Measurements from ENCODE around the gene SP3.

Gene SP3

DNA sequence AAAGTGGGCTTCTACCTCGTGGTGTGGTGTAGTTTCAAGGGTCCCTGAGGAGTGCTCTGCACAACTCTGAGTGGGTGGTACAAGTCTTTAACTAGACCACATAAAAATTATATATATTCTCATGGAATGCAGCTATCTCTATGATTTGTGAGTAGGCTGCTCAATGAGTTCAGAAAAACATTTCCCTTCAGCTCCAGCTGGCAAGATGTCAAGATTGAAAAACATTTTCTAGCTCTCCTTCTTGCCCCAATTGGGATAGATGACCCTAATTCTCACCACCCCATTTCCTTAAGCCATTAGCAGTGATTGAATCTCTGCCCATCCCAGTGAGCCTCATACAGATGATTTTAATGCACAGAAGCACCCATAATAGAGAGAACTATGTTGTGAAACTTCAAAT, 28.3 kb upstream of the SP3 start:
- DNase-seq, result no peak

DNA sequence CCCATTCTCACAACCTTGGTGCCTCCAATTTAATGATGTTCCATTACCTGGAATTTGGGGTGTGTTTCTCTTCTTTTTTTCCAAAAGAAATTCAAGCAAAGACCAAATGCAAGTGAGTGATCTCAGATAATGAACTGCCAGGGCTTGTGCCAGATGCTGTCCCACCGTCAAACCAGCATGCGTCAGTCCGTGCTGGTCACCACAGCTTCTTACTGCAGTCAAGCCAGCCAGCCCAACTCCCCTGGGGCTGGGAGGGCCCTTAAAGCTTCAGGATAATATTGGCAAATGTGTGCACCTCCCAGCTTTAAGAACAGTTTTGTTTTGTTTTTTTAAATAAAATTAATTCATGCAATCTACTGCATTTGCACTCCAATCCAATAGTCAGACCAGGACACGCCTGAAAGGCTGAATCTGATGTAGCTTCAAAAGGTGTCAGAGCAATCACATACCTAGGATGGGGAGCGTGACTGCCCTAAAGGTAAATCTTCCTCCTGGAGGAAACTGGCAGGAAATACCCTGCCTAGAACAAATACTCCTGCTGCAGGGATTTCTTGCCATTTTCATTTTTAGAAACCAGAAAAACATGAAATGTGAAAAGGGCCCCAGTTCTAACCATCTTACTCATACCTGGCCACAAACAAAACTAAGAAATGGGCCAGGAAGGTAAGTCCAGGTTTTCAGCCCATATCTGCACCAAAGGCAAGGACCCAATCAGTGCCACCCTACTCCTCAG, 26.8 kb upstream of the SP3 start:
- DNase-seq, result no peak

DNA sequence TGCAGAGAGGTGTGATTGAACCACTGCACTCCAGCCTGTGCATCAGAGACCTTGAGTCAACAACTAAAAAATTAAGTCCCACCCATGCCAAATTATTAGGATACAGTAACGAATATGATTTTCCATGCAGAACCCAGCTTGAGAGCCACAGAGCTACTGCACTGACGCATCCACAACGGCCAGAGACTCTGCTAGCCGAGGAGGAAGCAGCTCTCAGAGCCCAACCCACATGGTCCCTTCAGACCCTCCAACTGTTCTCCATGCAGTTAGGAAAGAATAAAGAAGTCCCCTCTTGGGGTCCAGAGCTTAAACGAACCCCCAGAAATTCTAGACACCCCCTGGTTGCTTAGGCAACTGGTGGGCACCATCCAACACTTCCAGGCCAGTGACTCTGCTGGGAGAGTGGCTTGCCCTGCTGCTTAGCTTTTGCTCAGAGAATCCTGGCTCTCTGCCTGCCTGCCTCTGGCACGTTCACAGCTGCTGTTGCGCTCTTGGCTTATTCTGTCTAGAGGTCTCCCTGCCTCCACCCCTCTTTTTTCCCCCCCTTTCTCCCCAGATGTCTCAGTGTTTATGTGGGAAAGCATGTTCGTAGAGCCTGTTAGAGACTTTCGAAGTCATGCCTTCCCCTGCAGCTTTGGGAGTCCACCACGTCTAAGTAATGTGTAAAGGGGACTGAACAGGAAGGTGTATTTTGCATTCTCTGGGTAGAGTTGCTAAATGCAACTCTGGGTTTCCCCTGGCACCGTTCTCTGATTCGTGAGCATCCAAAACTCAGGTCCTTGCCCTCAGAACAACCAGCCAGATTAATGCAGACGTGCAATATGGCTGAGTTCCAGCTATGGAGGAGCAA, 26.0 kb upstream of the SP3 start:
- no peak for DNase-seq

DNA sequence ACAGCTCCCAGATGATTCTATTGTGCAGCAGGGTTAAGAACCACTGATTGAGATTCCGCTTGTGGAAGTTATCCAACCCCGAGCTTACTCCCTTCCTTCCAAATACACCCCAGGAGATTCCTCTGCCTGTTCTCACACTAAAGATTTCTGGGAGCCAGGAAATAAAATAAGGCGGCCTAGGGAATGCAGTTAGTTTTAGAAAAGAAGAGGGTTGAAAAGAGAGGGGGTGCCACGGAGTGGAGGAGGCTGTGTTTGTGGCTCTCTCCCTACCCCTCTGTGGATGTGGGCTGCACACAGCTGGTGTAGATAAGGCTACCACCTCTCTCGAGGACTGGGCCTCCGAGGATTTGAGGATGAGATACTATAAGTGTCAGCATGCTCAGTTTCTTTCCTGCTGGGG, 25.1 kb upstream of the SP3 start:
- no peak for DNase-seq

DNA sequence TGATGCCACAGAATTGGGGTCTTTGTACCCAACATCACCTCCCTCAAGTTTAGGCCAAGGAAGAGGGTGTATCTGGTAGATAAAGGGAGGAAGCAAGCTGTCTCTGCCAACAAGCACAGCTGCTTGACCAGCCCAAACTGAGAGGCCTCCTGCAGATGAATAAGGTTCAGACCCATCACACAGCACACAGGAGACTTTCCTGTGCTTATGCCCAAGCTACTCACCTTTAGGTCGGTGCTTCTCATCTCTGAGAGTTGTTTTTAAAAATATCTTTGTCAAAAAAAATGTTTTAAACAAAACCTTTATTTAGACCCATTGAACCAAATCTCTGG, 24.7 kb upstream of the SP3 start:
- no peak for DNase-seq

DNA sequence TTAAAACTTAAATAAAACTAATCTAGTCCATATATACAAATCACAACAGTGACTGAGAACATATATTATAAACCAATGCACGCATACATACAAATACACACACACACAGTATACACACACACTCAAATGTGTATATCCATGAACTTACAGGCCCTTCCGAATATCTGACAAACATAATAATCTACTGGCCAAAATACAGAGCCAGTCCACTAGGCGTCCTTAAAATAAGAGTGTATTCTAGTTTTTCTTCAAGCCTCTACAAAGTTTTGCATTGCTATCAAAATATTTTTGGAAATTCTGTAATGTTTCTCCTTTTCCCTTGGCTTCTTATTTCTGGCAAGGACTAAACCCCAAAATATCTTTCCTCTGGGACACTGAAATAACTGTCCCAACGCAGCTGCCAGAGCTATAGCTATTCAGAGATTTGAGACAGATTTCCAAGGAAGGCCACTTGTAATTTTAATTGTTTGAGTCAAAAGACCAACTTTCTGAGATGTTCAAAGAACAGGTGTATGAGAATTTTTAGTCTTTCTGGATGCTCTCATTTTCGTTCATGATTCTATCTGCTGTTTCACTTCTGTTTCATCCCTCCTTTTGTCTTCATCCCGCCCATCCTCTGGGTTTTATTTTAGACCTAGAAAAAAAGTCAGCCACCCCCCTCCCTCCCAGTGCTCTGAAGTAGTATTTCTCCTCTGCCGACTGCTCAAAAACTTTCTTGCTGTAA, 24.1 kb upstream of the SP3 start:
- no peak for DNase-seq

DNA sequence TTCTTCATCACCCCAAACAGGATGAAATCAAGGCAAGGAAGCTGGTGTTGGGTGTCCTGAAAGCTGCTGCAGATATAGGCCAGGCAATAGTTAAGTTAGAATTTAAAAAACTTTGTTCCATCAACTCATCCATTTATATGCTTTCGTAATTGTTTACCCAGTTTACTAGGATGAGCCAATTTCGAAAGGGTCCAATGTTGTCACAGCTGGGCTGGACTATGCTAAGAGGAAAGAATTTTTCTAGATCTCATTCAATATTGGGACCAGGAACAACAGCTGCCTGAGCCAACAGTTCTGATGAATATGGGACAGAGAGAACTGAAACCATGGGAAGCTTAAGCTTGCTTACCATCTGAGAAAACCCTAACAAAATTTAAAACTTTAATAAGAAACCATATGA, 21.6 kb upstream of the SP3 start:
- no peak for DNase-seq

DNA sequence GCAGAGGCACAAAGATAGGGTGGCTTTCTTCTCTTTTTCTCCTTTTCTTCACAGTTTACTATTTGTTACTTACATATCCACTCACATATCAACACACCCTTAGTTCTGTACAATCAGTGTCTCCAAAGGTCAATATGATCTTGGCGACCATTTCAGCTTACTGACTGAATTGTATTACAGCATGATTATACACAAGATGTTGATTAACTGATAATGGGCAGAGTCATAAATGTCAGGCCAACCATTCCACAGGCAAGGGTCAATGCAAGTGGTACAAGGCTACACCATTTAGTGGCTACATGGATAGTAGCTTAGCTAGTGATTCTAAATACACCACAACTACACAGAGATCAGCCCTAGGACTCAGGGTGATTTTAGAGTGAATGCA, 20.4 kb upstream of the SP3 start:
- no peak for DNase-seq

DNA sequence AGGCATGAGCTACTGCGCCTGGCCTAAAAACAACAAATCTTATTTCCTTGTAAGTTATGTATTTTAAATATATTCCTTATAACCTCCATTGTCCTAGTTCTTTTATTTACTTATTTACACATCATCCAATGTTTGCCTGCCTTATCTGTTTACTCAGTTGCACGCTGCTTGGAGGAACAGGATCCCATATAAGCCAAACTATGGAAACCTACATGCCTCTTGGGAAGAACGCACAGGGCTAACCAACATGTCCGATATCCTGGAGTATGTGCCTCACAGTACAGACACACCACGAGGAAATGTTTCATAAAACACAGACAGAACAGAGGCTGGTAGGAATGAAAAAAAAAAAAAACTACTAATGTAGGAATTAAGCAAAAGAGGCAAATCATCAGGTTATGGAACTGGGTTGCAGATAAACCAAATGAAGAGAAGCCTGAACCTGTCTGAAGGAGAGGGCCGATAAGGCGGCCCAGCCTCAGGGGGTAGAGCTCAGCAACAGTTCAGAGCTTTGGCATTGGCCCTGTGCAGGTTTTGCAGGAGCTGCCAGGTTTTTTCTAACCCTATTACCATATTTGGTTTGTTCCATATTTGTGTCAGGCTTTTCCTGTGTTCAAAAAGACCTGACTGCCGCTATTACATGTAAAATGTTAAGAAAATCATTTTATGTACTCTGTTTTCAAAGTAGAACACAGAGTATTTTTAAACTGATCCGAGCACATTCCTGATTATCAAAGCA, 19.9 kb upstream of the SP3 start:
- no peak for DNase-seq

DNA sequence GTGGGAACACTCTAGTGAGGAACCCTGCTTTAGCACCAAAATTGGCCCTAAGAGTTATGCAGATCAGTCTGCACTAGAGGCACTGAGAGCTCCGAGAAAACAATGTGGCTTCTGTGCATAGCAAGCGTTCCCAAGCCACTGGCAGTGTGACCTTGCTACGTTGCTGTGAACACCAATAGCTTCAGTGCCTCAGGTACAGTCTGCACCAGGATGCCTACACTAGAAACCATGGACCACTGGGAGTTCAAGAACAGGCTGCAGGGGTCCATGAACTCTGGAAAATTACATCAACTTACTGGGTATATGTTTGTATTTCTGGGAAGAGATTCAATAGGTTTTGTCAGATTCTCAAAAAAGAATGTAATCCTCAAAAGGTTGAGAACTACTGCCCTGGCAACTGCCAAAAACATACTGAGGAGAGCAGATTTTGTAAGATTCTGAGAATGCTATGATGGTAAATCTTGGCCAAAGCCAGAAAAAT, 18.3 kb upstream of the SP3 start:
- DNase-seq, result no peak

DNA sequence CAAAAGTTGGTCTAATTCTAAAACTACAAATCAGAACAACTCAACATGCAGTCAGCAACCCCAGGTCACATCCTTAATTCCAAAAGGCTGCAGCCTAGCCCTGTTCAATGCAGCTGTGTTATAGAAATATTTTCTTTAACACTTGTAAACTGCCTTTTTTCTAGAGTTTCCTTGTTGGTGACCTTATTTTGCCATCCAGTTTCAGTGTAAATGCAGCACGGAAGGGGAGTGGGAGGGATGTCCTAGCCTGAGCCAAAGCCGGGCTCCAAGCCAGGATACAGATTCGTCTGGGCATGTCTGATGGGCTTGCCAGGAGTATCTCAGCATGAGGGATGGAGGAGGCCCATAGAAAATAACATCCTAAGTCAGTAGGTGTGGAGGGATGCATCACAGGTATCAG, 17.7 kb upstream of the SP3 start:
- no peak for DNase-seq

DNA sequence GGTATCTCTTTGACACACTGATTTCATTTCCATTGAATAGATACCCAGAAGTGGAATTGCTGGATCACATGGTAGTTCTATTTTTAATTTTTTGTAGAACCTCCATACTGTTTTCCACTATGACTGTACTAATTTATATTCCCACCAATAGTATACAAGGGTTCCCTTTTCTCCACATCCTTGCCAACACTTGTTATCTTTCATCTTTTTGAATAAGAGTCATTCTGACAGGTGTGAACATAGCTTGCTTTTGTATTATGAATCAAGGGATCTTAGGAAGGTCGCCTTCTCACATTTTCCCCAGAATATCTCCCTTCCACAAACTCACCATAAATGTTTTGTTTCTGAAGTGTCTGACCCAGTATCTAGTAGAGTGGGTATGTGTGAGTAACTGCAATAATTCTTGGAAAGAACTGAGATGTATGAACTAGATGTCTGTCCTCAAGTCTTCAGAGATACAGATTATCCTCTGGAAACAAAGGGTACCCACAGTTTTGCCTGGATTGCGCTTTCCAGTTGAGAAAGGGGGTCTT, 17.1 kb upstream of the SP3 start:
- DNase-seq, result no peak

DNA sequence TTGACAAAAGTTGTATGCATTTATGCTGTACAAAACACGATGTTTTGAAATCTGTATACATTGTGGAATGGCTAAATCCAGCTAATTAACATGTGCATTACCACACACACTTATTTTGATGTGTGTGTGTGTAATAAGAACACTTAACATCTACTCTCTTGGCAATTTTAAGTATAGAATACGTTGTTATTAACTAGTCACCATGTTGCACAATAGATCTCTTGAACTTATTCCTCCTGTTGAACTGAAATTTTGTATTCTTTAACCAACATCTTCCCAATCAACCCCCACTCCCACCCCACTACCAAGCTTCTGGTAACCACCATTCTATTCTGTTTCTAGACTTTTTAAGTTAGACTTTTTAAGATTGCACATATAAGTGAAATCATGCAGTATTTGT, 16.3 kb upstream of the SP3 start:
- no peak for DNase-seq

DNA sequence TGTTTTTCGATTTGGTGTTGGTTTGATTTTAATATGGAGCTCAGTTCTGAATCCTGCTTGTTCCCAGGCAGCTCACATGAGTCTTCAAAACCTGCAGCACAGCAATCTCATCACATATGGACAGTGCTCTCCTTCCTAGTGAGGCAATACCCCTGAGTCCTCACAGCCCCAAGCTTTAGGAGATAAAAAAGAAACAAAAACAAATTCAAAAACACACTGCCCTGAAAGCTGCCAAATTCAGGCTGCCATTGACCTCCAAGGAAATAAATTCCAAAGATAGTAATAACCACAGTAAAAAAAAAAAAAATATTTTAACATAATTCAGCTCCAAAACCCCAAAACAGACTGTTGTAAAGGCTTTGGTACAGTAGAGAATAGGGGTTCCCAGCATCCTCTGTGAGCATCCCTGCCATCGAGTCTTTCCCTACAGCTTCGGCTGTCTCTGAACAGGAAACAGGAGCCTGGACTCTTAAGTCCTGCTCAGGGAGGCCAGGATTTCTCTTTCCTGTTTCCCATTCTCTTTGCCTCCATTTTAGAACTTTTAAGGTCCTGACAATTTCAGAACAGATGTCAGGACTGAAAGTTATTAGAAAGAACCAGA, 14.7 kb upstream of the SP3 start:
- DNase-seq, result no peak

DNA sequence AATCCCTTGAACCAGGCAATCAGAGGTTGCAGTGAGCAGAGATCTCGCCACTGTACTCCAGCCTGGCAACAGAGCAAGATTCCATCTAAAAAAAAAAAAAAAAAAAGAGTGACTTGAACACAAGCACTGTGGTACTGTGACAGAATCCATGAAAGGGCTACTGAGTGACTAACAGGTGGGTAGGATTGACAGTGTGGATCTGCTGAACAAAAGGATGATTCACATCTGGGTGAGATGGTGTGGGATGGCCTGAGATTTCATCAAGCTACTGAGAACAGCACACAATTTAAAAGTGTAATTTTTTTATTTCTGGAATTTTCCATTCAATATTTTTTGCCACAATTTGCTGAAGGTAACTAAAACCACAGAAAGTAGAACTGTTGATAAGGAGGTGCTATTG, 13.3 kb upstream of the SP3 start:
- DNase-seq, result no peak

DNA sequence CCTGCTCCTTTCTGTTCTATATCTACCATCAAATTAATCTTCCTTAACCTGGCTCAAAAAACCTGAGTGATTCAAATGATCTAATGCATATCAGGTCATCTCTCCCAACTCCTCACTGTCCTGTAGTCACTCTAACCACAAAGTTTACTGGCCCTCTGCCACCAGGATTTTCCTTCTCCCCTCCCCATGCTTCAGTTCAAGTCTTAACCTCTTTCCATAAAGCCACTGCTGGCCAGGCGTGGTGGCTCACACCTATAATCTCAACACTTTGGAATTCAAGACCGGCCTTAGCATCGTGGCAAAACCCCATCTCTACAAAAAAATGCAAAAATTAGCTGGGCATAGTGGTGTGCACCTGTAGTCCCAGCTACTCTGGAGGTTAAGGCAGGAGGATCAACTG, 7.5 kb upstream of the SP3 start:
- peak; percentile 18 for DNase-seq

DNA sequence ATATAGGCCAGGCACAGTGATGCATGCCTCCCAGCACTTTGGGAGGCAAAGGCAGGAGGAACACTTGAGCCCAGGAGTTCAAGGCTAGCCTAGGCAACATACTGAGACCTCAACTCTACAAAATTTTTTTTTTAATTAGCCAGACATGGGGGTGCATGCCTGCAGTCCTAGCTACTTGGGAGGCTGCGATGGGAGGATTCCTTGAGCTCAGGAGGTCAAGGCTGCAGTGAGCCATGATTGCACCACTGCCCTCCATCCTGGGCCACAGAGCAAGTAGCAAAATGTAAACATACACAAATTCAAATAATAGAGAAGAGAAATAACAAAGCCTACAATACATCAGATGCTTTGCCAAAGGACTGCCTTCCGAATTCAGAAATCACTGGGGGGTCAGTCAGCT, 7.0 kb upstream of the SP3 start:
- no peak for DNase-seq

DNA sequence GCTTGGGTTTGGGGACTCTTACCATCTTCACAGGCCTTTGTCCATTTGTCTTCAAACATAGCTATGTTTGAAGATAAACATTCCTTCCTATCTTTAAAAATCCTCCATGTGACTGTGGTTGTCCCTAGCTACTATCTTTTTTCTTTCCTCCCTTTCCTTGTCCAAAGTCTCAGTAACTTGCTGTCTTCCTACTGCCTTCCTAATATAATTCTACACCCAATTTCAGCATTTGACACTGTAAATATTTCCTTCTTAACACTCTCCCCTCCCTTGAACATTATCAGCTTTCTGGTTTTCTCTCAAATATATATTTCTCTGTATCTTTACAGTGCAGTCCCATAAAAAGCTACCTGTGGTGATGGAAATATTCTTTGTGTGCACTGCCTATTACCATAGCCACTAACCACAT, 5.3 kb upstream of the SP3 start:
- no peak for DNase-seq

DNA sequence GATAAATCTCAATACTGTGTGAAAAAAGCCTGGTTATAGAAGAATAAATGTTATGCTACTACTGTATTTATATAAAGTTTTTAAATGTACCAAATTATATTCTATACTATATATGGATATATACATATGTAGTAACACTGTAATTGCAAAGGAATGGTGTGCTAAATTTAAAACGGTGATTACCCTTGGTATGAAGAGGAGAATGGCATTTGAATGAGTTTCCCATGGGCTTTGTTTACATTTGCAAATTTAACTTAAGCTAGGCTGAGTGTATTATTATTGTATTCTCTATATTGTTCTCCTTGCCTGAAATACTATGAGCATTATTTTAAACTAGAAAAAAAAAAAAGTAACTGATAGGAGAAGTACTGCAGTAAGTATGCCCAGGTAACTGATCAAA, 4.7 kb upstream of the SP3 start:
- DNase-seq, result no peak

DNA sequence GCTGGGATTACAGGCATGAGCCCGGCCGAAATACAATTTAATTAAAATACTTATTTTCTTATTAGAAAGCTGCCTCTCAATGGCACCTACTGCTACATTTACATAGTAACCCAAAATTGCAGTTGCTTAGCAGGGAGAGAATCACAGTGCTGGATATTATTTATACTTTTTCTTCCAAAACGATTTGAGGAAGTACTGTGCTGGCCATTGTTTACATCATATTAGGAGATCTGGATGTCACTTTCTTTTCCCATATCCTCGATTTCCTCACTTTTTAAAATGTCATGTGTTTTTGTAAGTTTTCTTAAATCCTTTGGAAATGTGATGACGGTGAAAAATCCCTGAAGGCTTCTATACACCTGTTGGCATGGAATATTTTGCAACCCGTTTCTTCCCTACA, 3.4 kb upstream of the SP3 start:
- DNase-seq, result no peak

DNA sequence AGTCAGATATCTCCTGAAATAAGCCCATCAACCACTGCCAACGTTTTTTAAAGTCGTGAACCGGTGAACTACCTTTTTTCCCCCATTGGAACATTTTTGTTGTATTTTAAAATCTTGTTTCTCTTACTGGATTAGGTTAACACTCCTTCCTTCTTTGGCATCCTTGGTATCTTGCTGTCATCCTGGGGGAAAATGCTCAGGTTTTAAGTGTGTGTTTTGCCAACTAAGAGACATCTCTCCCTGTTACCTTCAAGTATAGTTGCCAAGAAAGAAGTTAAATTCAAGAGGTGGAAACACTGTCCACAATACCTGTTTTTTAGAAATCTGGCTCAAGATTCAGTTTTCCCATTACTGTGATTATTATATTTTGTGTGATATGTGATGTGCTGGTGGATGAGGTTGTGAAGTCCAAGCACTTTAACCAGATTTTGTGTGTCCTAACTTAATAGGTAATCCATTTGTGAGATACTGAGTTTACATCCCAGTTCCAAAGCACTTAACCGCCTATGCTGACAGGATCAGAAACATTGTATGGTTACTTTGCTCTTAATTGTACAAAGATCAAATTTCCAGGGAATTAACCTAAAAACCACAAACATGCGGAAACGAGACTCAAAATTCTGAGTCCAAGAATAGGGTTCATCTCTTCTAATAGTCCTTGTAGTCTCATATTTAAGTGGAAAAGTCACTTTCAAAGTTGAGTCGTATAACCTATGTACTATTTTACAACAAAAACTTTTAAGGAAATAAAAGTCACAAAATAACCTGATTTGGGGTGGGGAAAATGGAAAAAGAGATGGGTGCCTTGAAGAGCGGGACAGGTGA, 1.3 kb upstream of the SP3 start:
- DNase-seq, result no peak

Data from T1000 (cell line).